HepG2 (cell line): ENCODE measurements around the gene CIAPIN1. TPM values are rescaled to one million over a fixed set of nuclear protein-coding genes. Genes with fewer than 3 reads are reported as not detected.

Experiments used
- ARID3A ChIP-seq: IDR thresholded peaks from 2 replicates; pipeline ENCODE4 v1.6.1; 2012; ENCODE audit warnings: low read depth, low read length, improper control_type of control experiment
- DZIP1 ChIP-seq: sonication (generic); formaldehyde crosslinking; IDR thresholded peaks from 2 replicates; pipeline ENCODE4 v1.5.0; 2020; ENCODE audit warnings: mild to moderate bottlenecking, missing genetic modification reagents
- KDM5B ChIP-seq: sonication (generic); formaldehyde crosslinking; IDR thresholded peaks from 2 replicates; pipeline ENCODE4 v1.4.0; 2020; ENCODE audit warnings: missing genetic modification reagents, mild to moderate bottlenecking, borderline replicate concordance
- POLR2G ChIP-seq: fragments of 200-400 bp; formaldehyde crosslinking; IDR thresholded peaks from 2 replicates; pipeline ENCODE4 v1.6.1; 2018; ENCODE audit warnings: mild to moderate bottlenecking, low read depth, low read length, moderate library complexity
- RELA ChIP-seq: sonication (generic); formaldehyde crosslinking; IDR thresholded peaks from 2 replicates; pipeline ENCODE4 v1.4.0; 2020; ENCODE audit warnings: missing genetic modification reagents
- TMF1 ChIP-seq: sonication (generic); formaldehyde crosslinking; IDR thresholded peaks from 2 replicates; pipeline ENCODE4 v1.8.1; 2022; ENCODE audit warnings: low read depth, missing genetic modification reagents
- ZHX1 ChIP-seq: sonication (generic); formaldehyde crosslinking; IDR thresholded peaks from 2 replicates; pipeline ENCODE4 v1.8.1; 2022; ENCODE audit warnings: low read depth, mild to moderate bottlenecking, missing genetic modification reagents
- ZNF430 ChIP-seq: sonication (generic); formaldehyde crosslinking; IDR thresholded peaks from 2 replicates; pipeline ENCODE4 v1.9.0; 2021; ENCODE audit warnings: mild to moderate bottlenecking, missing genetic modification reagents
- ZNF672 ChIP-seq: sonication (generic); formaldehyde crosslinking; IDR thresholded peaks from 2 replicates; pipeline ENCODE4 v1.8.1; 2022; ENCODE audit warnings: missing genetic modification reagents
- ZNF770 ChIP-seq: sonication (generic); formaldehyde crosslinking; IDR thresholded peaks from 2 replicates; pipeline ENCODE4 v1.5.0; 2020; ENCODE audit warnings: mild to moderate bottlenecking, missing genetic modification reagents
- ZSCAN31 ChIP-seq: sonication (generic); formaldehyde crosslinking; IDR thresholded peaks from 2 replicates; pipeline ENCODE4 v1.5.0; 2020; ENCODE audit warnings: low read depth, mild to moderate bottlenecking, missing genetic modification reagents
- polyA plus RNA-seq, 8 experiments: library from polyadenylated mRNA; depleted of rRNA in 3 of 8; stranded (reverse) in 7 of 8; unstranded in 1 of 8; fragments of >200 nt; fragmentation: Illumina TruSeq in 4 of 8; extraction: Trizol in 4 of 8; gene quantifications; 2 replicates each; pipeline versions ENCODE4 v1.2.1 to v1.2.3, GENCODE V29; 2011 to 2016; ENCODE audit warnings: low read depth in 4 of 8, missing spikeins in 1 of 8, mixed read lengths in 1 of 8; ENCODE audit not compliant: insufficient read depth in 1 of 8
- total RNA-seq, 5 experiments: library from RNA; depleted of rRNA; stranded (reverse); fragments of >200 nt; fragmentation: Illumina TruSeq; extraction: Trizol; gene quantifications; 2 replicates each; pipeline ENCODE4 v1.2.3, GENCODE V29; 2016; ENCODE audit warnings: low read depth in 1 of 5
- TF ChIP-seq, protein P1 (sequence below): sonication (generic); formaldehyde crosslinking; IDR thresholded peaks from 2 replicates; pipeline ENCODE4 v1.4.0; 2020; ENCODE audit warnings: missing genetic modification reagents
- TF ChIP-seq, protein P2 (sequence below): sonication (generic); formaldehyde crosslinking; IDR thresholded peaks from 2 replicates; pipeline ENCODE4 v1.9.0; 2022; ENCODE audit warnings: missing genetic modification reagents, mild to moderate bottlenecking, borderline replicate concordance

CIAPIN1 gene
- total and polyA plus RNA-seq, 2 of the 13 experiments (the other 11 are each of a cell fraction or from before 2014, with no cell fraction given) = 69.3 to 89.7 TPM

GRCh38 chr16:57462209-57462977 lies 15.2 kb upstream of the CIAPIN1 start, which contains the start of gene POLR2C (continued):
- TF ChIP-seq ARID3A = no peak
- TF ChIP-seq TMF1 = peak; percentile 83; the same call in 1 of the 2 replicates
- TF ChIP-seq ZNF430 = peak; percentile 67; the same call in 1 of the 2 replicates
- TF ChIP-seq ZHX1 (CRISPR knock-in tag) = peak; percentile 87
- peak; percentile 99 for TF ChIP-seq POLR2G
- TF ChIP-seq RELA (CRISPR knock-in tag) = 0 out of 2 replicates have a peak, but pooled peaks have one; percentile 72
- no peak for TF ChIP-seq ZNF672 (CRISPR knock-in tag)
- peak; percentile 89 for TF ChIP-seq ZSCAN31 (CRISPR knock-in tag)
- peak; percentile 65 for TF ChIP-seq ZNF770
- peak; percentile 94 for TF ChIP-seq KDM5B (CRISPR knock-in tag)
- TF ChIP-seq DZIP1 (CRISPR knock-in tag) = peak; percentile 94
- TF ChIP-seq, protein P1, sequence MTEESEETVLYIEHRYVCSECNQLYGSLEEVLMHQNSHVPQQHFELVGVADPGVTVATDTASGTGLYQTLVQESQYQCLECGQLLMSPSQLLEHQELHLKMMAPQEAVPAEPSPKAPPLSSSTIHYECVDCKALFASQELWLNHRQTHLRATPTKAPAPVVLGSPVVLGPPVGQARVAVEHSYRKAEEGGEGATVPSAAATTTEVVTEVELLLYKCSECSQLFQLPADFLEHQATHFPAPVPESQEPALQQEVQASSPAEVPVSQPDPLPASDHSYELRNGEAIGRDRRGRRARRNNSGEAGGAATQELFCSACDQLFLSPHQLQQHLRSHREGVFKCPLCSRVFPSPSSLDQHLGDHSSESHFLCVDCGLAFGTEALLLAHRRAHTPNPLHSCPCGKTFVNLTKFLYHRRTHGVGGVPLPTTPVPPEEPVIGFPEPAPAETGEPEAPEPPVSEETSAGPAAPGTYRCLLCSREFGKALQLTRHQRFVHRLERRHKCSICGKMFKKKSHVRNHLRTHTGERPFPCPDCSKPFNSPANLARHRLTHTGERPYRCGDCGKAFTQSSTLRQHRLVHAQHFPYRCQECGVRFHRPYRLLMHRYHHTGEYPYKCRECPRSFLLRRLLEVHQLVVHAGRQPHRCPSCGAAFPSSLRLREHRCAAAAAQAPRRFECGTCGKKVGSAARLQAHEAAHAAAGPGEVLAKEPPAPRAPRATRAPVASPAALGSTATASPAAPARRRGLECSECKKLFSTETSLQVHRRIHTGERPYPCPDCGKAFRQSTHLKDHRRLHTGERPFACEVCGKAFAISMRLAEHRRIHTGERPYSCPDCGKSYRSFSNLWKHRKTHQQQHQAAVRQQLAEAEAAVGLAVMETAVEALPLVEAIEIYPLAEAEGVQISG = peak; percentile 100
- TF ChIP-seq, protein P2, sequence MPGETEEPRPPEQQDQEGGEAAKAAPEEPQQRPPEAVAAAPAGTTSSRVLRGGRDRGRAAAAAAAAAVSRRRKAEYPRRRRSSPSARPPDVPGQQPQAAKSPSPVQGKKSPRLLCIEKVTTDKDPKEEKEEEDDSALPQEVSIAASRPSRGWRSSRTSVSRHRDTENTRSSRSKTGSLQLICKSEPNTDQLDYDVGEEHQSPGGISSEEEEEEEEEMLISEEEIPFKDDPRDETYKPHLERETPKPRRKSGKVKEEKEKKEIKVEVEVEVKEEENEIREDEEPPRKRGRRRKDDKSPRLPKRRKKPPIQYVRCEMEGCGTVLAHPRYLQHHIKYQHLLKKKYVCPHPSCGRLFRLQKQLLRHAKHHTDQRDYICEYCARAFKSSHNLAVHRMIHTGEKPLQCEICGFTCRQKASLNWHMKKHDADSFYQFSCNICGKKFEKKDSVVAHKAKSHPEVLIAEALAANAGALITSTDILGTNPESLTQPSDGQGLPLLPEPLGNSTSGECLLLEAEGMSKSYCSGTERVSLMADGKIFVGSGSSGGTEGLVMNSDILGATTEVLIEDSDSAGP = peak; percentile 92
